Activated T-cell treated with anti-CD3 and anti-CD28 coated beads for 1 hour (primary cell): ENCODE measurements around the gene NRBP1.
"Not testable (repeated sequence)": the region's sequence is repeated elsewhere in the genome, so short reads cannot be mapped to it uniquely, and the experiment has no call there.

Experiments
- DNase-seq: peaks from one replicate; pipeline ENCODE4 v3.0.0-alpha.2; 2020; ENCODE audit warnings: low read depth

The NRBP1 gene

GRCh38 chr2:27421660-27422250, 6.7 kb upstream of the NRBP1 start:
- no peak for DNase-seq

GRCh38 chr2:27422958-27423357, 5.5 kb upstream of the NRBP1 start:
- DNase-seq = no peak

GRCh38 chr2:27425039-27425438, 3.4 kb upstream of the NRBP1 start:
- DNase-seq = not testable (repeated sequence)

- DNase-seq = no peak
Measured at GRCh38 chr2:27427863-27428212, 593 bp upstream of the NRBP1 start.

GRCh38 chr2:27428978-27429541, 629 bp downstream of the NRBP1 start:
- peak; percentile 49 for DNase-seq

- no peak for DNase-seq
Measured at GRCh38 chr2:27431395-27431794, 3.0 kb downstream of the NRBP1 start.

- no peak for DNase-seq
Measured at GRCh38 chr2:27435628-27436027, 7.2 kb downstream of the NRBP1 start.

GRCh38 chr2:27441226-27441926, 12.9 kb downstream of the NRBP1 start:
- DNase-seq = no peak

- DNase-seq = peak; percentile 29
Measured at GRCh38 chr2:27441958-27442919, 13.8 kb downstream of the NRBP1 start, which contains the start of gene KRTCAP3. KRTCAP3 (plus strand) TSS chr2:27442381; CDS start chr2:27442413, 32 bp downstream.

- no peak for DNase-seq
Measured at GRCh38 chr2:27442920-27443282, 14.5 kb downstream of the NRBP1 start.

- DNase-seq = no peak
Measured at GRCh38 chr2:27445155-27445554, 16.7 kb downstream of the NRBP1 start.

GRCh38 chr2:27445615-27446014, 17.2 kb downstream of the NRBP1 start:
- DNase-seq = no peak

- DNase-seq = no peak
Measured at GRCh38 chr2:27446057-27446456, 17.6 kb downstream of the NRBP1 start.

GRCh38 chr2:27448381-27448780, 19.9 kb downstream of the NRBP1 start:
- DNase-seq = no peak

GRCh38 chr2:27451095-27451494, 22.7 kb downstream of the NRBP1 start:
- no peak for DNase-seq

GRCh38 chr2:27453968-27454367, 25.5 kb downstream of the NRBP1 start:
- no peak for DNase-seq

GRCh38 chr2:27461118-27461517, 32.7 kb downstream of the NRBP1 start:
- no peak for DNase-seq

GRCh38 chr2:27464443-27464842, 36.0 kb downstream of the NRBP1 start:
- DNase-seq = no peak

- DNase-seq = no peak
Measured at GRCh38 chr2:27471961-27472360, 43.5 kb downstream of the NRBP1 start.

- no peak for DNase-seq
Measured at GRCh38 chr2:27485496-27485895, 57.1 kb downstream of the NRBP1 start.

GRCh38 chr2:27489118-27489497, 60.7 kb downstream of the NRBP1 start:
- DNase-seq = no peak
